ENCODE measurements around the gene RHBDF2. TPM values are rescaled to one million over a fixed set of nuclear protein-coding genes. Genes with fewer than 3 reads are reported as not detected.

The RHBDF2 gene
- total RNA-seq, 4 donors from 2014 or later = 3.8 to 26.1 (median 8.4) TPM

GRCh38 chr17:76476736-76477135, 24.5 kb downstream of the RHBDF2 start:
- TF ChIP-seq POLR2A (IDR thresholded peaks at IDR 0.05) = no peak
- TF ChIP-seq CTCF (IDR thresholded peaks at IDR 0.05) = no peak
- no peak overlapping the region for H3K27ac ChIP-seq
- no peaks in the 10 kb centered on the region for H3K4me1 ChIP-seq
- no peaks in the 10 kb centered on the region for H3K36me3 ChIP-seq
- intact Hi-C loops (cut with DNase I; ENCODE audit: low total_unique reads) = no loop called here
- no peak overlapping the region for H3K4me3 ChIP-seq
- no peak for DNase-seq
- no peaks in the 10 kb centered on the region for H3K27me3 ChIP-seq
- H3K9me3 ChIP-seq = no peaks in the 10 kb centered on the region

- no peaks in the 10 kb centered on the region for H3K9me3 ChIP-seq
- no peak for DNase-seq
- no peaks in the 10 kb centered on the region for H3K27me3 ChIP-seq
- no peak overlapping the region for H3K27ac ChIP-seq
- no peak for TF ChIP-seq CTCF (IDR thresholded peaks at IDR 0.05)
- TF ChIP-seq POLR2A (IDR thresholded peaks at IDR 0.05) = no peak
- no peak overlapping the region for H3K4me3 ChIP-seq
- intact Hi-C loops (cut with DNase I; ENCODE audit: low total_unique reads) = no loop called here
- no peaks in the 10 kb centered on the region for H3K36me3 ChIP-seq
- H3K4me1 ChIP-seq = no peaks in the 10 kb centered on the region
Observed at GRCh38 chr17:76475302-76475701, 25.9 kb downstream of the RHBDF2 start.

GRCh38 chr17:76474894-76475293, 26.3 kb downstream of the RHBDF2 start:
- intact Hi-C loops (cut with DNase I; ENCODE audit: low total_unique reads) = no loop called here
- H3K36me3 ChIP-seq = no peaks in the 10 kb centered on the region
- no peak overlapping the region for H3K27ac ChIP-seq
- no peak for DNase-seq
- H3K9me3 ChIP-seq = no peaks in the 10 kb centered on the region
- H3K4me3 ChIP-seq = no peak overlapping the region
- TF ChIP-seq POLR2A (IDR thresholded peaks at IDR 0.05) = no peak
- TF ChIP-seq CTCF (IDR thresholded peaks at IDR 0.05) = no peak
- no peaks in the 10 kb centered on the region for H3K4me1 ChIP-seq
- no peaks in the 10 kb centered on the region for H3K27me3 ChIP-seq

GRCh38 chr17:76474238-76474637, 27.0 kb downstream of the RHBDF2 start:
- Histone ChIP-seq H3K27me3 (no peaks in the 10 kb centered on the region), H3K9me3 (no peaks in the 10 kb centered on the region)

GRCh38 chr17:76473541-76473985, 27.7 kb downstream of the RHBDF2 start:
- Histone ChIP-seq H3K4me1 (no peaks in the 10 kb centered on the region), H3K4me3 (no peak overlapping the region), H3K36me3 (no peaks in the 10 kb centered on the region), H3K27ac (no peak overlapping the region), H3K27me3 (no peaks in the 10 kb centered on the region), H3K9me3 (no peaks in the 10 kb centered on the region)
- DNase-seq = no peak
- intact Hi-C loops (cut with DNase I; ENCODE audit: low total_unique reads) = no loop called here
- TF ChIP-seq POLR2A (IDR thresholded peaks at IDR 0.05) = no peak
- TF ChIP-seq CTCF (IDR thresholded peaks at IDR 0.05) = no peak

More at GRCh38 chr17:76474238-76474637, 27.0 kb downstream of the RHBDF2 start:
- intact Hi-C loops (cut with DNase I; ENCODE audit: low total_unique reads) = no loop called here
- H3K4me1 ChIP-seq = no peaks in the 10 kb centered on the region
- H3K27ac ChIP-seq = no peak overlapping the region
- no peaks in the 10 kb centered on the region for H3K36me3 ChIP-seq
- H3K4me3 ChIP-seq = no peak overlapping the region
- no peak for DNase-seq
- TF ChIP-seq CTCF (IDR thresholded peaks at IDR 0.05) (no peak), POLR2A (IDR thresholded peaks at IDR 0.05) (no peak)

Measured in uterus (tissue), 4 donors.